Measurements from ENCODE around the gene PKN3. TPM values are rescaled to one million over a fixed set of nuclear protein-coding genes. Genes with fewer than 3 reads are reported as not detected.

The PKN3 gene
- 13.4 TPM for total RNA-seq
- long read RNA-seq, transcript PKN3-201 (22 exons, 3,375 nt) = major isoform, 14 of 54 reads
- long read RNA-seq, partial matches to known transcripts = 13 of 54 reads
- long read RNA-seq, other reads (novel, unspliced or antisense) = 27 of 54 reads

DNA sequence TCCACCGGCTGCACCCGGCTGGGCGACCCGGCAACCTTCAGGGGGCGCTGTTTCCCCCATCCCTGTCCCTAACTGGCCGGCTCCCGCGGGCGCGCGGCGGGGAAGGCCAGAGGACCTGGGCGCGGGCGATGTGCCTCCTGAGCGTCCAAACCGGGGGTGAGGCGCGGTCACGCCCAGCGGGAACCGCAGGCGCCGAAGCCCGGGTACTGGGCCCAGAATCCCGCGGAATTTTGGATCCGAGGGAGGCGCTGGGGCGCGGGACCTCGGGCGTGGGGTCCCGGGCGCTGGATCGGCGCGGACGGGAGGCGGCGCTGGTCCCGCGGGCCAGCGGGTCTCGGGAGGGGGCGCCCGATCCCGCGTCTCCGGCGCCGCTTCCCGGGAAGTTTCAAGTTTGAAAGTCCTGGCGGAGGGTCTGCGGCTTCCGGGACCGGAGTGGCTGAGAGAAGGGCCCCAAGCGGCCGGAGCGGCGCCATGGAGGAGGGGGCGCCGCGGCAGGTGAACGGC is at the start of gene PKN3:
PKN3 (plus strand) TSS at position 59 of the 504 bp plus-strand sequence; CDS start at position 472, 413 bp downstream.
- Histone ChIP-seq H3K27me3 (no peaks in the 10 kb centered on the region), H3K4me3 (peak within 1 kb of the TSS; percentile 77), H3K9me3 (no peaks in the 10 kb centered on the region), H3K36me3 (no peaks in the 10 kb centered on the region), H3K27ac (peak within 1 kb of the TSS; percentile 80), H3K4me1 (peaks cover 9% of the 10 kb centered on the region)
- intact Hi-C loops (cut with DNase I) = no loop called here
- ATAC-seq (peak; percentile 95), DNase-seq (peak; percentile 95)
- TF ChIP-seq, protein P1, sequence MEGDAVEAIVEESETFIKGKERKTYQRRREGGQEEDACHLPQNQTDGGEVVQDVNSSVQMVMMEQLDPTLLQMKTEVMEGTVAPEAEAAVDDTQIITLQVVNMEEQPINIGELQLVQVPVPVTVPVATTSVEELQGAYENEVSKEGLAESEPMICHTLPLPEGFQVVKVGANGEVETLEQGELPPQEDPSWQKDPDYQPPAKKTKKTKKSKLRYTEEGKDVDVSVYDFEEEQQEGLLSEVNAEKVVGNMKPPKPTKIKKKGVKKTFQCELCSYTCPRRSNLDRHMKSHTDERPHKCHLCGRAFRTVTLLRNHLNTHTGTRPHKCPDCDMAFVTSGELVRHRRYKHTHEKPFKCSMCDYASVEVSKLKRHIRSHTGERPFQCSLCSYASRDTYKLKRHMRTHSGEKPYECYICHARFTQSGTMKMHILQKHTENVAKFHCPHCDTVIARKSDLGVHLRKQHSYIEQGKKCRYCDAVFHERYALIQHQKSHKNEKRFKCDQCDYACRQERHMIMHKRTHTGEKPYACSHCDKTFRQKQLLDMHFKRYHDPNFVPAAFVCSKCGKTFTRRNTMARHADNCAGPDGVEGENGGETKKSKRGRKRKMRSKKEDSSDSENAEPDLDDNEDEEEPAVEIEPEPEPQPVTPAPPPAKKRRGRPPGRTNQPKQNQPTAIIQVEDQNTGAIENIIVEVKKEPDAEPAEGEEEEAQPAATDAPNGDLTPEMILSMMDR (IDR thresholded peaks at IDR 0.05) = peak; percentile 82

DNA sequence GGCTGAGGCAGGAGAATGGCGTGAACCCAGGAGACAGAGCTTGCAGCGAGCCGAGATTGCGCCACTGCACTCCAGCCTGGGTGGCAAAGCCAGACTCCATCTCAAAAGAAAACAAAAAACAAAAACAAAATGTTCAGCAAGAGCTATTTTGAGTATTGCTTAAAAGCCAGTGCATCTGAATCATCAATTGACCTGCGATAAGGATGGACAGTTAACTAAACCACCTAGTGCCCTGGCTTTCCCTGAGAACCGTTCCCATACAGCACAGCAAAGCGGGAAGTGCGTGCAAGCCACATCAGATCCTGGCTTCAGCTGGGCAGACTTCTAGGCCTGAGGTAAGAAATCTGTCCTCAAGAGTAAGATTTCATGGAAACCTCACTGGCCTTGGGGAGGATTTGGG is 48.4 kb upstream of the PKN3 start:
- Histone ChIP-seq H3K4me3 (no peak overlapping the region), H3K27me3 (no peaks in the 10 kb centered on the region), H3K27ac (no peak overlapping the region), H3K36me3 (no peaks in the 10 kb centered on the region), H3K4me1 (no peaks in the 10 kb centered on the region), H3K9me3 (no peaks in the 10 kb centered on the region)
- intact Hi-C loops (cut with DNase I) = no loop called here
- TF ChIP-seq, protein P1 (IDR thresholded peaks at IDR 0.05) = no peak
- no peak for DNase-seq
- no peak for ATAC-seq

DNA sequence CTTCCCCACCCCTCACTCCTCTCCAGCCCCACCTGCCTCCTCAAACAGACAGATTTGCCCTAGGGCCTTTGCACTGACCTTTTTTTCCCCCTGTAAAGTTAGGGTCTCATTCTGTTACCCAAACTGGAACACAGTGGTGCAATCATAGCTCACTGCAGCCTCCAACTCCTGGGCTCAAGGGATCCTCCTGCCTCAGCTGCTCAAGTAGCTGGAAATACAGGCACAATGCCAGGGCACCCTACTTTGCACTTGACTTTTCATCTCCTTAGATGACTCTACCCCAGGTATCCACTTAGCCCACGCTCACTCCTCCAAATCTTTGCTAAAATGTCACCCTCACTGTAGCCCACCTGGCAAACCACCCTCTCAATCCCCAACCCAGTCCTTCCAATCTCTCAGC is 47.8 kb upstream of the PKN3 start:
- DNase-seq (no peak), ATAC-seq (no peak)
- TF ChIP-seq, protein P1 (IDR thresholded peaks at IDR 0.05) = no peak
- Histone ChIP-seq H3K27me3 (no peaks in the 10 kb centered on the region), H3K9me3 (no peaks in the 10 kb centered on the region), H3K27ac (no peak overlapping the region), H3K4me3 (no peak overlapping the region), H3K36me3 (no peaks in the 10 kb centered on the region), H3K4me1 (no peaks in the 10 kb centered on the region)
- intact Hi-C loops (cut with DNase I) = no loop called here

DNA sequence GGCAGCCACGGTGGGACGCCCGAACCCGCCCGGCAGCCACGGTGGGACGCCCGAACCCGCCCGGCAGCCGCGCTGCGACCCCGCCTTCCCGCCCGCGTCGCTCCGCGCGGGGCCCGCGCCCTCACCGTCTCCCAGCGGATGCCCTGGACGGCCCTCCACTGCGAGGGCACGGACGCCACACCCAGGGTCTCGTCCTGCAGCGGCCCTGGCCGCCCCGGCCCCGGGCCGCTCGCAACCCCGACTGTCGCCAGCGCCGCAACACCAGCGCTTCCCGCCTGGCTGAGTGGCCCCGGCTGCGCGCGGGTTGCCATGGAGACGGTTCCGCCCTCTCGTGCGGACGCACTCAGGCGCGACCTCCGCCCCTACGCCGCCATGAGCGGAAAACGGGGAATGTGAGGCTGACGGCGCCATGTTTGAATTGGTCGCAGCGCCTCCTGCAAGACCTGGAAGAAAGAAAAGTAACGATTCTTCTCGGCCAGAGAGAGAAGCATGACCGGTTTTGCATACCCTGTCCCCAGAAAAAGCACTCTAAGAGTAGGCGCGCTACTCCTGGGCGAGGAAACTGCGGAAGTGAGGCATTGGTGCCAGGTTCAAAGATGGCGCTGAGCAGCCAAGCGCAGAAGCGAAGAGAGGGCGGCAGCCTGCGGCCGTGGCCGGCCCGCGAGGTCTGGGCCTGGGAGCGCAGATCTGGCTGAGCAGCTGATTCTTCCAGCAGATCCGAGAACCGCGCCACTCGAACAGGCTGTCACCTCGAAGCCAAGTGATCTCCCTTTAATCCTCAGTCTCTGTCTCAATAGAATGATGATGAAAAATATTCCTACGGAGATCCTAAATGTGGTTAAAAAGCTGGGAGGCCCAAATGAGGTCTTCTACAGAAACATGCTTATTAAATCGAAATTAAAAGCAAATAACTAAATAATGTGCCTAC is 45.6 kb upstream of the PKN3 start, which contains the start of gene DYNC2I2:
DYNC2I2 (minus strand) TSS at position 432 of the 928 bp plus-strand sequence; CDS start at position 311, 121 bp downstream.
- no peaks in the 10 kb centered on the region for H3K36me3 ChIP-seq
- intact Hi-C loops (cut with DNase I) = no loop called here
- peak within 1 kb of the TSS; percentile 99 for H3K27ac ChIP-seq
- H3K4me3 ChIP-seq = peak within 1 kb of the TSS; percentile 64
- no peaks in the 10 kb centered on the region for H3K4me1 ChIP-seq
- H3K9me3 ChIP-seq = no peaks in the 10 kb centered on the region
- TF ChIP-seq, protein P1 (IDR thresholded peaks at IDR 0.05) = no peak
- no peaks in the 10 kb centered on the region for H3K27me3 ChIP-seq
- ATAC-seq (peak; percentile 99), DNase-seq (peak; percentile 99)

DNA sequence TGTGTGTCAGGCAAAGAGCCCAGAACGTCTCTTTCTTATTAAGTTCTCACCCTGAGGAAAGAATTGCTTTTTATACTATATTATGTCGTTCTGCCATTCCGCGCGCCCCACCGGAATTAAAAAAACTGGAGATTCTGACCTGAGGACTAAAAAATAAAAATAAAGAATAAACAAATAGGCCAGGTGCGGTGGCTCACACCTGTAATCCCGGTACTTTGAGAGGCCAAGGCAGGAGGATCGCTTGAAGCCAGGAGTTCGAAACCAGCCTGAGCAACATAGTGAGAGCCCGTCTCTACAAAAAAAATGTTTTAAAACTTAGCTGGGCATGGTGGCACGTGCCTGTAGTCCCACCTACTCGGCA is 45.0 kb upstream of the PKN3 start:
- no peaks in the 10 kb centered on the region for H3K36me3 ChIP-seq
- DNase-seq = no peak
- TF ChIP-seq, protein P1 (IDR thresholded peaks at IDR 0.05) = no peak
- H3K27me3 ChIP-seq = no peaks in the 10 kb centered on the region
- ATAC-seq = no peak
- H3K4me3 ChIP-seq = peak overlapping the region; percentile 64
- intact Hi-C loops (cut with DNase I) = no loop called here
- no peaks in the 10 kb centered on the region for H3K4me1 ChIP-seq
- peak overlapping the region; percentile 99 for H3K27ac ChIP-seq
- no peaks in the 10 kb centered on the region for H3K9me3 ChIP-seq

Data from upper lobe of right lung (tissue), 1 donor.